Ovary (tissue), 9 donors: Measurements from ENCODE around the gene SEC61A2. TPM values are rescaled to one million over a fixed set of nuclear protein-coding genes. Genes with fewer than 3 reads are reported as not detected.

Experiments
- DNase-seq, 5 donors: peaks; one replicate each; pipeline ENCODE4 v3.0.0-alpha.2; 2019 to 2020
- H3K27ac ChIP-seq, 2 donors: fragments of 200-600 bp; one replicate each; pipeline versions ENCODE4 v1.5.1 to v1.8.0; 2019 to 2022
- H3K27me3 ChIP-seq: fragments of 200-600 bp; one replicate; pipeline ENCODE4 v1.8.0; 2022
- H3K36me3 ChIP-seq: fragments of 200-600 bp; sonication (generic); one replicate; pipeline ENCODE4 v1.5.1; 2019
- H3K4me1 ChIP-seq: one replicate; pipeline ENCODE4 v1.8.1; 2013; ENCODE audit warnings: mild to moderate bottlenecking, moderate library complexity; ENCODE audit not compliant: insufficient read depth
- H3K4me3 ChIP-seq: fragments of 200-600 bp; sonication (generic); one replicate; pipeline ENCODE4 v1.5.1; 2017
- H3K9me3 ChIP-seq, 2 donors: fragments of 200-600 bp in 1 of 2; sonication (generic) in 1 of 2; one replicate each; pipeline versions ENCODE4 v1.5.1 to v1.8.1; 2013 to 2019; ENCODE audit warnings: mild to moderate bottlenecking in 1 of 2, moderate library complexity in 1 of 2
- CTCF ChIP-seq, 3 donors: fragments of 450-650 bp in 2 of 3; fragments of 200-600 bp in 1 of 3; IDR thresholded peaks; one replicate each; pipeline versions ENCODE4 v1.5.1 to v1.8.0; 2016 to 2022; ENCODE audit warnings: antibody characterized with exemption in 3 of 3, mild to moderate bottlenecking in 1 of 3
- EP300 ChIP-seq: sonication (generic); formaldehyde crosslinking; IDR thresholded peaks from one replicate; pipeline ENCODE4 v1.6.1; 2017; ENCODE audit warnings: antibody characterized with exemption
- POLR2A ChIP-seq: fragments of 450-650 bp; IDR thresholded peaks from one replicate; pipeline ENCODE4 v1.6.1; 2017; ENCODE audit warnings: antibody characterized with exemption, mild to moderate bottlenecking, moderate library complexity
- WGBS, 3 donors: extraction: QIAGEN DNeasy Blood & Tissue Kit in 1 of 3; methylation state at CpG; one replicate each; pipeline versions ENCODE4 v1.1.5 to v1.1.7; 2013 to 2017; 5-methylcytosine and 5-hydroxymethylcytosine counted together
- intact Hi-C, 4 donors: fragments of 100-400 bp; cut with DNase I; formaldehyde crosslinking; loops; one replicate each; pipeline versions ENCODE4 v1.11.0 to v1.15.1; 2022 to 2023
- polyA plus RNA-seq, 2 donors: library from polyadenylated mRNA; stranded (reverse); fragments of 200-250 nt in 1 of 2; fragments of 350-450 nt in 1 of 2; fragmentation: Illumina TruSeq in 1 of 2; extraction: RNeasy Lipid Tissue Mini Kit (QIAGEN cat#74804) in 1 of 2; gene quantifications; one replicate each; pipeline ENCODE4 v1.2.3, GENCODE V29; 2013 to 2014
- total RNA-seq, 7 donors: library from RNA; depleted of rRNA in 2 of 7; stranded (reverse); fragments of >200 nt in 2 of 7; fragmentation: NEBNext Ultra II Directional in 3 of 7; extraction: Animal tissue kit (Norgen Biotek cat#: 25700) in 3 of 7; gene quantifications; one replicate each; pipeline versions ENCODE4 v1.1.0 to v1.2.4, GENCODE V29; 2016 to 2023
- donor health status: DM: no; HTN: no; CAD: no; lungs with moderate emphysema.
- donor health status: DM: no; HTN: no; CAD: no.
- donor health status: Bipolar disorder and iron deficiency.
- donor health status: DM: yes; HTN: yes; CAD: no.
- donor health status: DM: no; HTN: no; CAD: no.
- donor health status: DM: yes; HTN: yes; CAD: no.

Gene SEC61A2
- total and polyA plus RNA-seq, 9 donors: 7.4 to 13.4 (median 9.5) TPM

GRCh38 chr10:12160664-12161063, 31.2 kb downstream of the SEC61A2 start:
- 94 to 95% (median 95%) methylated on average over 5 of the region's 5 CpGs for WGBS, 3 donors
- H3K4me3 ChIP-seq: no peak overlapping the region
- no peaks in the 10 kb centered on the region for H3K27me3 ChIP-seq
- intact Hi-C loops: no loop called here
- H3K27ac ChIP-seq: no peak overlapping the region
- H3K36me3 ChIP-seq: no peaks in the 10 kb centered on the region
- H3K9me3 ChIP-seq: no peaks in the 10 kb centered on the region
- no peaks in the 10 kb centered on the region for H3K4me1 ChIP-seq
- DNase-seq: no peak
- TF ChIP-seq CTCF (IDR thresholded peaks at IDR 0.05) (no peak), EP300 (no peak)

DNA sequence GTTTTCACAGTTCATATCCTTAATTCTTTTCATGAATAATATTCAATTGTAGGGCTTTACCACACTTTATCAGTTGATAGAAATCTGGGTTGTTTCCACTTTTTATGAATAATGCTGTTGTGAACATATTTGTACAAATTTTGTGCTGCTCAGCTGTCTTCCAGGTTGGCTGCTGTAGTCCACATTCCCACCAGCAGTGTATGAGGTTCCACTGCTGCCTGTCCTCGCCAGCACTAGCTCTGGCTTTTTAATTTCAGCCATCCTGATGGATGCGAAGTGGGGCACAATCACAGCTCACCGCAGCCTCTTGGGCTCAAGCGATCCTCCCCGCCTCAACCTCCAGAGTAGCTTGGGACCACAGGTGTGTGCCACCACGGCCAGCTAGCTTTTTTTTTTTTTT, 33.5 kb downstream of the SEC61A2 start:
- no peaks in the 10 kb centered on the region for H3K36me3 ChIP-seq
- 94 to 95% (median 95%) methylated on average over 6 of the region's 6 CpGs for WGBS, 3 donors

DNA sequence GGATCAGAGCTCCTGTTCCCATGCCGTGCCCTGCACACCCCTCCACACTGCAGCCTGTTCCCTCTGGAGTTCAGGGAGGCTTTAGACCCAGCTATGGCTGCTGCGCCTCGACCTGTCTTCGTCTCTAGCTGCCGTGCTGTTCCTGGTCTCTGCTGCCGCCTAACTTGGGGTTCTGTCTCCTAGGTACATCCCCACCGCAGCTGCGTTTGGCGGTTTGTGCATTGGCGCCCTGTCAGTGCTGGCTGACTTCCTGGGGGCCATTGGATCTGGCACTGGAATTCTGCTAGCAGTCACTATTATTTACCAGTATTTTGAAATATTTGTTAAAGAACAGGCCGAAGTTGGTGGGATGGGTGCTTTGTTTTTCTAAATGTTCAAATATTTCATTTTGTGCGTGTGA, 34.6 kb downstream of the SEC61A2 start:
- Histone ChIP-seq H3K4me3 (no peak overlapping the region), H3K36me3 (no peaks in the 10 kb centered on the region), H3K27me3 (no peaks in the 10 kb centered on the region), H3K4me1 (no peaks in the 10 kb centered on the region), H3K9me3 (no peaks in the 10 kb centered on the region), H3K27ac (no peak overlapping the region)
- TF ChIP-seq CTCF (IDR thresholded peaks at IDR 0.05) (no peak), EP300 (no peak), POLR2A (no peak)
- intact Hi-C loops: no loop called here
- WGBS, 3 donors: 80 to 91% (median 87%) methylated on average over 12 of the region's 12 CpGs
- no peak for DNase-seq

More for the DNA sequence above, 33.5 kb downstream of the SEC61A2 start:
- H3K4me1 ChIP-seq: no peaks in the 10 kb centered on the region
- no peak for DNase-seq
- H3K9me3 ChIP-seq: no peaks in the 10 kb centered on the region
- no peak overlapping the region for H3K4me3 ChIP-seq
- intact Hi-C loops: no loop called here
- TF ChIP-seq EP300: no peak
- TF ChIP-seq POLR2A: no peak
- no peak for TF ChIP-seq CTCF (IDR thresholded peaks at IDR 0.05)
- H3K27me3 ChIP-seq: no peaks in the 10 kb centered on the region
- no peak overlapping the region for H3K27ac ChIP-seq

DNA sequence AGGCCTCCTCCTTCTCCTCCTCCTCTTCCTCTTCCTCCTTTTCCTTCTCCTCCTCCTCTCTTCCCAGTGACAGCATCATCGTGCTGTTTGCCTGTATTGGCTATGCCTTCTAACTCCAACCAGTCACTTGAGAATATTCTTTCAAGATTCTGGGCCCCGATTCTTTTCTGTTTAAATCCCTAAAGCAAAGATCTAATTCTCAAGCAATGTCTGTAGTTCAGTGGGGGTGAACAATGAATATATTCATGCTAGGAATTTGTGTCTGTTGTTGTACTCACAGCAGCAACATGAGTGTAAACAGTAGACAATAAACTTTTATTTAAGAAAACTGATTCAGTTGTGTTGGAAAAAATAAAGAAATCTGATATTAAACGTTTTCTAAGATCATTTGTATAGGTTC, 35.6 kb downstream of the SEC61A2 start:
- intact Hi-C loops: no loop called here
- DNase-seq: no peak
- Histone ChIP-seq H3K27ac (no peak overlapping the region), H3K9me3 (no peaks in the 10 kb centered on the region), H3K4me3 (no peak overlapping the region), H3K27me3 (no peaks in the 10 kb centered on the region), H3K4me1 (no peaks in the 10 kb centered on the region), H3K36me3 (no peaks in the 10 kb centered on the region)
- no peak for TF ChIP-seq POLR2A
- TF ChIP-seq CTCF (IDR thresholded peaks at IDR 0.05): no peak
- no peak for TF ChIP-seq EP300
- 72 to 84% (median 82%) methylated on average over 3 of the region's 3 CpGs for WGBS, 3 donors
